Upper lobe of left lung (tissue), 4 donors: ENCODE results near the gene IP6K3.

Source experiments
- EP300 ChIP-seq, 4 donors: sonication (generic); formaldehyde crosslinking; IDR thresholded peaks; one replicate each; pipeline ENCODE4 v1.5.1; 2017; ENCODE audit warnings: antibody characterized with exemption in 4 of 4, control low read depth in 2 of 4
- POLR2A ChIP-seq, 4 donors: fragments of 450-650 bp; IDR thresholded peaks; one replicate each; pipeline ENCODE4 v1.5.1; 2016 to 2017; ENCODE audit warnings: antibody characterized with exemption in 4 of 4, mild to moderate bottlenecking in 2 of 4
- POLR2AphosphoS5 ChIP-seq, 2 donors: sonication (generic); formaldehyde crosslinking; IDR thresholded peaks; one replicate each; pipeline ENCODE4 v1.5.1; 2017; ENCODE audit warnings: antibody characterized with exemption in 2 of 2
- TF ChIP-seq, protein P1 (sequence below), 6 experiments: fragments of 450-650 bp in 4 of 6; fragments of 200-600 bp in 2 of 6; sonication (generic) in 2 of 6; IDR thresholded peaks; one replicate each; pipeline ENCODE4 v1.5.1; 2016 to 2019; ENCODE audit warnings: antibody characterized with exemption in 6 of 6

DNA sequence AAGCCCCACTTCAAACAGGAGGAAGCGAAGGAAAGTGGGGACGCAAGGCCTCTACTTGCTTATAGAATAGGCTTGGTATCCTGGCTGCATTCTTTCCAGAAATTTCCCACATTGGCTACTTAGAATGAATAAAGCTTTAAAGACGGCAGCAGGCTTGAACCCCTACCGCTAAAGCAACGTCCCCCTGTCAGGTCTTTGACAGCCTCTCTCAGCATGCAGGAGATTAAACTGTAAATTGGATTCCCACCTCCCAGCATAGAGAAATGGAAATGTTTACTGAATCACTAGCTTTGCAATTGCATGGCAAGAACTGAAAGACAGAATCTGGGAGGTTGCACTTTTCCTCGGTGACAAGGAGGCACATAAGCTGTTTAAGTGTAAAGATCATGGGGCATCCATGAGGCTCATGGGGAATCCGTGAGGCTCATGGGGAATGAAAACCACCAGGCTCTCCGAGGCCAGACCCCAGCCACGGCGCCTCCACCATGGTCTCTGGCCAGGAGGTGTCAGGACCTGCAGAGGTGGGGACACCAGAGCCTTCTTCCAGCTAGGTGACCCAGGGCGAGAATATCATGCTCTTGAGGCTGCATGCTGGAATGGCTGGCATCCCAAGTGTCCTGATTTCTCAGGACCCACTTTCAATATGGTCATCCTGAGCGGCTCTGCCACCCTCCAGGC, 31.9 kb upstream of the IP6K3 start:
- TF ChIP-seq POLR2A (IDR thresholded peaks at IDR 0.05) (no peak), POLR2AphosphoS5 (IDR thresholded peaks at IDR 0.05) (no peak), EP300 (IDR thresholded peaks at IDR 0.05) (no peak)
- TF ChIP-seq, protein P1, sequence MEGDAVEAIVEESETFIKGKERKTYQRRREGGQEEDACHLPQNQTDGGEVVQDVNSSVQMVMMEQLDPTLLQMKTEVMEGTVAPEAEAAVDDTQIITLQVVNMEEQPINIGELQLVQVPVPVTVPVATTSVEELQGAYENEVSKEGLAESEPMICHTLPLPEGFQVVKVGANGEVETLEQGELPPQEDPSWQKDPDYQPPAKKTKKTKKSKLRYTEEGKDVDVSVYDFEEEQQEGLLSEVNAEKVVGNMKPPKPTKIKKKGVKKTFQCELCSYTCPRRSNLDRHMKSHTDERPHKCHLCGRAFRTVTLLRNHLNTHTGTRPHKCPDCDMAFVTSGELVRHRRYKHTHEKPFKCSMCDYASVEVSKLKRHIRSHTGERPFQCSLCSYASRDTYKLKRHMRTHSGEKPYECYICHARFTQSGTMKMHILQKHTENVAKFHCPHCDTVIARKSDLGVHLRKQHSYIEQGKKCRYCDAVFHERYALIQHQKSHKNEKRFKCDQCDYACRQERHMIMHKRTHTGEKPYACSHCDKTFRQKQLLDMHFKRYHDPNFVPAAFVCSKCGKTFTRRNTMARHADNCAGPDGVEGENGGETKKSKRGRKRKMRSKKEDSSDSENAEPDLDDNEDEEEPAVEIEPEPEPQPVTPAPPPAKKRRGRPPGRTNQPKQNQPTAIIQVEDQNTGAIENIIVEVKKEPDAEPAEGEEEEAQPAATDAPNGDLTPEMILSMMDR (IDR thresholded peaks at IDR 0.05) = no peak
